ENCODE data around the gene SLC16A7.

SLC16A7 gene

GRCh38 chr12:59624732-59625460 lies 29.1 kb downstream of the SLC16A7 start:
- no peak for DNase-seq

- no peak for DNase-seq
Observed at GRCh38 chr12:59626382-59626781, 30.6 kb downstream of the SLC16A7 start.

GRCh38 chr12:59627582-59627981 lies 31.8 kb downstream of the SLC16A7 start:
- no peak for DNase-seq

- DNase-seq = no peak
Observed at GRCh38 chr12:59629890-59630289, 34.1 kb downstream of the SLC16A7 start.

GRCh38 chr12:59632408-59632807 lies 36.6 kb downstream of the SLC16A7 start:
- DNase-seq = no peak

GRCh38 chr12:59634254-59634653 lies 38.4 kb downstream of the SLC16A7 start:
- no peak for DNase-seq

- DNase-seq = no peak
Observed at GRCh38 chr12:59636945-59637691, 41.3 kb downstream of the SLC16A7 start.

GRCh38 chr12:59637692-59638070 lies 41.9 kb downstream of the SLC16A7 start:
- DNase-seq = no peak

GRCh38 chr12:59643550-59643949 lies 47.7 kb downstream of the SLC16A7 start:
- no peak for DNase-seq

GRCh38 chr12:59645242-59645641 lies 49.4 kb downstream of the SLC16A7 start:
- no peak for DNase-seq

GRCh38 chr12:59646636-59647035 lies 50.8 kb downstream of the SLC16A7 start:
- DNase-seq = no peak

GRCh38 chr12:59649203-59649602 lies 53.4 kb downstream of the SLC16A7 start:
- no peak for DNase-seq

GRCh38 chr12:59650588-59651228 lies 54.9 kb downstream of the SLC16A7 start:
- DNase-seq = no peak

GRCh38 chr12:59651229-59651920 lies 55.5 kb downstream of the SLC16A7 start:
- no peak for DNase-seq

GRCh38 chr12:59652130-59652529 lies 56.3 kb downstream of the SLC16A7 start:
- no peak for DNase-seq

- DNase-seq = no peak
Observed at GRCh38 chr12:59654061-59654460, 58.2 kb downstream of the SLC16A7 start.

GRCh38 chr12:59657266-59657665 lies 61.4 kb downstream of the SLC16A7 start:
- no peak for DNase-seq

GRCh38 chr12:59657711-59658110 lies 61.9 kb downstream of the SLC16A7 start:
- no peak for DNase-seq

GRCh38 chr12:59660148-59660547 lies 64.3 kb downstream of the SLC16A7 start:
- DNase-seq = no peak

- DNase-seq = no peak
Observed at GRCh38 chr12:59660921-59661597, 65.2 kb downstream of the SLC16A7 start.

- no peak for DNase-seq
Observed at GRCh38 chr12:59664495-59664894, 68.7 kb downstream of the SLC16A7 start.

GRCh38 chr12:59665701-59666100 lies 69.9 kb downstream of the SLC16A7 start:
- no peak for DNase-seq

- DNase-seq = no peak
Observed at GRCh38 chr12:59668674-59669073, 72.8 kb downstream of the SLC16A7 start.
